AG10803 (cell line): ENCODE data around the gene BIN1.
A peak's percentile ranks its signal among the peaks of the same experiment; 100 is the strongest.

Experiments
- DNase-seq: peaks from one replicate; pipeline ENCODE4 v3.0.0; 2010; ENCODE audit warnings: low read depth
- H3K4me3 ChIP-seq: 2 replicates; pipeline ENCODE4 v1.5.1; 2011; ENCODE audit warnings: mild to moderate bottlenecking, low read length, control low read depth
- TF ChIP-seq, protein P1 (sequence below): conservative IDR thresholded peaks from 2 replicates; pipeline ENCODE4 v1.5.1; 2011; ENCODE audit warnings: mild to moderate bottlenecking, low read length, control low read depth, inconsistent platforms

Gene BIN1

DNA sequence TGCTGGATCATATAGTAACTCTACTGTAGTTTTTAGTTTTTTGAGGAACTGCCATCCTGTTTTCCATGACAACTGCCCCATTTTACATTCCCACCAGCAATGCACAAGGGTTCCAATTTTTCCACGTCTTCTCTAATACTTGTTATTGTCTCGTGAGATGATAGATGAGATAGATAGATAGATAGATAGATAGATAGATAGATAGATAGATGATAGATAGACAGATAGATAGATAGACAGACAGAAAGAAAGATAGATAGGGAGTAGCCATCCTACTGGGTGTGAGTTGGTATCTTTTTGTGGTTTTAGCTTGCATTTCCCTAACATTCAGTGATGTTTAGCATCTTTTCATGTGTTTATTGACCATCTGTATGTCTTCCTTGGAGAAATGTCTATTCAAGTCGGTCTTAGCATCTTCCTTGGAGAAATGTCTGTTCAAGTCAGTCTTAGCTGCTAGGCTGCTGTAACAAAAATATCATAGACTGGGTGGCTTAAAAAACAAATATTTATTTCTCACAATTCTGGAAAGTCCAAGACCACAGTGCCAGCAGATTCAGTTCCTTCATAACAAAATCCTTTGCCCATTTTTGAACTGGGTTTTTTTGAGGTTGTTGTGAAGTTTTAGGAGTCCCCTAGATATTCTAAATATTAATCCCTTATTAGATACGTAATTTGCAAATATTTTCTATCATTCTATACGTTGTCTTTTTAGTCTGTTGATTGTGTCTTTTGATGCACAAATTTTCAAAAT lies 98.5 kb downstream of the BIN1 start:
- TF ChIP-seq, protein P1, sequence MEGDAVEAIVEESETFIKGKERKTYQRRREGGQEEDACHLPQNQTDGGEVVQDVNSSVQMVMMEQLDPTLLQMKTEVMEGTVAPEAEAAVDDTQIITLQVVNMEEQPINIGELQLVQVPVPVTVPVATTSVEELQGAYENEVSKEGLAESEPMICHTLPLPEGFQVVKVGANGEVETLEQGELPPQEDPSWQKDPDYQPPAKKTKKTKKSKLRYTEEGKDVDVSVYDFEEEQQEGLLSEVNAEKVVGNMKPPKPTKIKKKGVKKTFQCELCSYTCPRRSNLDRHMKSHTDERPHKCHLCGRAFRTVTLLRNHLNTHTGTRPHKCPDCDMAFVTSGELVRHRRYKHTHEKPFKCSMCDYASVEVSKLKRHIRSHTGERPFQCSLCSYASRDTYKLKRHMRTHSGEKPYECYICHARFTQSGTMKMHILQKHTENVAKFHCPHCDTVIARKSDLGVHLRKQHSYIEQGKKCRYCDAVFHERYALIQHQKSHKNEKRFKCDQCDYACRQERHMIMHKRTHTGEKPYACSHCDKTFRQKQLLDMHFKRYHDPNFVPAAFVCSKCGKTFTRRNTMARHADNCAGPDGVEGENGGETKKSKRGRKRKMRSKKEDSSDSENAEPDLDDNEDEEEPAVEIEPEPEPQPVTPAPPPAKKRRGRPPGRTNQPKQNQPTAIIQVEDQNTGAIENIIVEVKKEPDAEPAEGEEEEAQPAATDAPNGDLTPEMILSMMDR: no peak
- no peak for DNase-seq
- H3K4me3 ChIP-seq: no peak overlapping the region

DNA sequence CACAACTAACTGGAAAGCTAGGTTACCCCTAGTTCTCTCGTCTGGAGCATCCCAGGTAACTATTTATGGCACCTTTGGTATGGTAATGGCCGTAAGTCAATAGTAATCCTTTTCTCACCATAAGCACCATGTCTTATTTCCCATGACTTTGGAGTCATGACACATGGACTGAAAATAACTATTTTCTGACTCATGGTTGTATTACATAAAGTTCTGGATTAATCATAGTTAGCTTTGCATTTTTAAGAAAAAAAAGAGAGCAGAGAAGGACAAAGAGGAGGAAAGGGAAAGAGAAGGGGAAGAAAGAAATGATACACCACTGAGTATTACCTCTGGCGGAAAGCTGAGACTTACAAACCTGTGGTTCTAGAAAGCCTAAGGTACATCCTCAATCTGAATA lies 99.3 kb downstream of the BIN1 start:
- peak; percentile 72 for DNase-seq
- H3K4me3 ChIP-seq: no peak overlapping the region
- TF ChIP-seq, protein P1: no peak

DNA sequence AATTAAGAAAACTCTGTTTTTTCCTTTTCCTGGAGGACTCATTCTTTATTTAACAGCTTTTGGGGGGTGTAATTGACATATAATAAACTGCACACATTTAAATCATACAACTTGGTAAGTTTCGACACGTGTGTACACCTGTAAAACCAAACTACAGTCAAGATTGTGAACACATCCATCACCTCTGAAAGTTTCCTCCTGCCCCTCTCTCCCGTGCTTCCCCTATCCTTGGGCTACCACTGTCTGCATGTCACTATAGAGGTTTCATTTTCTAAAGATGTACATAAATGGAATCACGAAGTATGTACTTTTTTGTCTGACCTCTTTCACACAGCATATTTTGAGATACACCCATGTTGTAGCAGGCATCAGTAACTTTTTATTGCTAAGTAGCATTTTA lies 100.0 kb downstream of the BIN1 start:
- TF ChIP-seq, protein P1: no peak
- no peak for DNase-seq
- H3K4me3 ChIP-seq: no peak overlapping the region

DNA sequence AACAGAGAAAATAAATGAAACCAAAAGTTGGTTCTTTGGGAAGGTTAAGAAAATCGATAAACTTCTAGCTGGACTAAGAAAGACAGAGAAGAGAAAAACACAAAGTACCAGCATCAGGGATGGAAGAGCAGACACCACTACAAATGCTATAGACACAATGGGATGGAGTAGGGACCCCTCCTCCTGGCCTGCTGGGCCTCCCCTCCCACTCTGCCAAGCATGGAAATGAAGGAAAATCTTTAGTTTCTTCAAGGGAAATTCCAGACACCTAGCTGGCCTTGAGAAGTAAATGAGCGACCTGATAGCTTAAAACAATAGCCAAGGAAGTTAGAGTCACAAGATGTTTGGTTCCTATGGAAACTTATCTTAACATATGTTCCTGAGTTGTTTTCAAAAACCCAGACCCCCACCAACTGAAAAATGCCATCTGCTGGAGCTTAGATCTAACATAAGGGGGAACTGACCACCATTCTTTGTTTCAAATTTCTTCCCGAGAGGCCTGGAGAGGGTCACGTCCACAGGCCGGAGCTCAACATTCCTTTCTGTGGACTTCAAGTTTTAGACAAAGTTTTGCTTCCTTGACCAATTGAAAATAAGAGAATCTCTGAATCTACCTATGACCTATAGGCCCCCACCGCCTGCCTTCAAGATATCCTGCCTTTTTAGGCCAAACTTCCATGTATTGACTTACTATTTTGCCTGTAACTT lies 101.9 kb downstream of the BIN1 start:
- TF ChIP-seq, protein P1: no peak
- DNase-seq: no peak
- no peak overlapping the region for H3K4me3 ChIP-seq

DNA sequence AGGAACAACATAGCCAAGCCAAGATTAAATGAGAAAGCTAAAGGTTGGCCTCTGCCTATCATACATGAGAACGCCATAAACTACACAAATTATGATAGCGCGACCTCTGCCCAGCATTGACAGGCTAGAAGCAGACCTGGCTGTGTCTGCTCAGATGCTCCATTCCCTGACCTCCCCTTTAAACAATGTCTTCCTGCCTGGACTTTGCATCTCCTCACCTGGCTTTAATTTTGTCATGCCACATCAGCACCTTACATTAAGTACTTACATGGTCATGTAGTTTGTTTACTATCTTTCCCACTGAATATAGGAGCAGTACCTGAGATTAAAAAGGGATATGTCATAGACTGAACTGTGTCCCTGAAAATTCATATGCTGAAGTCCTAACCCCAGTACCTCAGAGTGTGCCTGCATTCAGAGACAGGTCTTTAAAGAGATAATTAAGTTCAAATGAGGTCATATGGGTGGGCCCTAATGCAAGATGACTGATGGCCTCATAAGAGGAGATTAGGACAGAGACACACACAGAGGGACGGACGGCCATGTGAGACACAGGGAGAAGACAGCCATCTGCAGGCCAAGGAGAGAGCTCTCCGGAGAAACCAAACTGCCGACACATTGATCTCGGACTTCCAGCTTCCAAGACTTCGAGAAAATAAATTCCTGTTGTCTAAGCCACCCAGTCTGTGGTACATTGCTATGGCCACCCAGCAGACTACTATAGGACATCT lies 103.7 kb downstream of the BIN1 start:
- TF ChIP-seq, protein P1: no peak
- no peak overlapping the region for H3K4me3 ChIP-seq
- no peak for DNase-seq

DNA sequence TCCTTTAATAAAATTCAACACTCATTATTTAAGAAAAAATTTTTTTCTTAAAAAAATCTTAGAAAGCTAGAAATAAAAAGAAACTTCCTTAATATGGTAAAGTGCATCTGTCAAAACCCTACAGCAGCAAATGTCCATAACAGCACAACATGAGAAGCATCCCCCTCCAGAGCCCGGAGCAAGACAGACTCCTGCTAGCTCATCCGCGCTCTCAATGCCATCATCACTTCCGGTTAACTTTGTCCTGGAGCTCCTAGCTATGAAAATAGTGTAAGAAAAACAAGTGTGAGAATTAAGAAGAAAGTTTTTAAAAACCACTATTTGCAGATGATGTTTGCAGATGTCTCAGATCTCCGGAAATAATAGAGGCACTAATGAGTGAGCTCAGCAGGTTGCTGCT lies 105.2 kb downstream of the BIN1 start:
- DNase-seq: no peak
- TF ChIP-seq, protein P1: no peak
- no peak overlapping the region for H3K4me3 ChIP-seq

DNA sequence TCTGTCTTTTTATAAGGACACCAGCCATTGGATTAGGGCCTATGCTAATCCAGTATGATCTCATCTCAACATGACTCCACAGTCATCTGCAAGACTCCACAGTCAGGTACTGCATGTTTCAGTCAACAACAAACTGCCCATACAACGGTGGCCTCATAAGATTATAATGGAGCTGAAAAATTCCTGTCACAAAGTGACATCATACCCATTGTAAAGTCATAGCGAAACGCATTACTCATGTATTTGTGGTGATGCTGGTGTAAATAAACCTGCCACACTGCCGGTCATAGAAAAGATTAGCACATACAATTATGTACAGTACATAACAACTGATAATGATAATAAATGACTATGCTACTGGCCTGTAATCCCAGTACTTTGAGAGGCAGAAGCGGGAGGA lies 106.0 kb downstream of the BIN1 start:
- no peak overlapping the region for H3K4me3 ChIP-seq
- DNase-seq: no peak
- TF ChIP-seq, protein P1: no peak
